Activated CD8-positive, alpha-beta T cell treated with anti-CD3 and anti-CD28 coated beads for 36 hours (primary cell): ENCODE data around the gene USF1. TPM values are rescaled to one million over a fixed set of nuclear protein-coding genes. Genes with fewer than 3 reads are reported as not detected.

ENCODE experiments used
- ATAC-seq: fragments of 200-7000 bp; cut with Tn5 transposase; one replicate; pipeline ENCODE4 v1.10.0; 2021; ENCODE audit warnings: mild to moderate bottlenecking, moderate library complexity
- CTCF ChIA-PET: fragments of 350-600 bp; sonication (Branson Sonifier 250); formaldehyde crosslinking; loops from one replicate; lab custom pipeline; 2021; ENCODE audit warnings: antibody characterized with exemption; lab: Charles Lee
- POLR2A ChIA-PET: fragments of 350-600 bp; sonication (Branson Sonifier 250); formaldehyde crosslinking; loops from one replicate; lab custom pipeline; 2021; ENCODE audit warnings: antibody characterized with exemption; lab: Charles Lee
- DNase-seq: peaks from one replicate; pipeline ENCODE4 v3.0.0-alpha.2; 2020
- H3K27ac Mint-ChIP-seq: one replicate; pipeline ENCODE4 v1.8.0; 2021; ENCODE audit warnings: mild to moderate bottlenecking, mixed read lengths
- H3K27me3 Mint-ChIP-seq: one replicate; pipeline ENCODE4 v1.8.0; 2021; ENCODE audit warnings: mixed read lengths
- H3K36me3 Mint-ChIP-seq: one replicate; pipeline ENCODE4 v1.8.0; 2021; ENCODE audit warnings: low read depth, mixed read lengths
- H3K4me1 Mint-ChIP-seq: one replicate; pipeline ENCODE4 v1.8.0; 2021; ENCODE audit warnings: low read depth, mixed read lengths
- H3K4me3 Mint-ChIP-seq: one replicate; pipeline ENCODE4 v1.8.0; 2021; ENCODE audit warnings: mild to moderate bottlenecking, moderate library complexity, mixed read lengths
- H3K9me3 Mint-ChIP-seq: one replicate; pipeline ENCODE4 v1.8.0; 2021; ENCODE audit warnings: mixed read lengths
- intact Hi-C: fragments of 100-400 bp; cut with micrococcal nuclease; formaldehyde crosslinking; loops from one replicate; pipeline ENCODE4 v1.10.0; 2022
- total RNA-seq, 2 experiments: library from RNA; stranded (reverse); gene quantifications; one replicate each; pipeline ENCODE4 v1.2.3, GENCODE V29; 2021
- TF ChIP-seq, protein P1 (sequence below): fragments of 200-600 bp; IDR thresholded peaks from one replicate; pipeline ENCODE4 v1.8.0; 2022; ENCODE audit warnings: antibody characterized with exemption, mild to moderate bottlenecking

Gene USF1
- total RNA-seq, 2 experiments from 2014 or later, result 50.0 to 52.1 TPM

GRCh38 chr1:161044535-161044907 lies 1.3 kb downstream of the USF1 start:
- CTCF ChIA-PET, result interaction anchor here (1.2 to 7.5 kb wide), 8 partner anchors 15 to 155 kb away, joined by 3 to 79 read pairs (median 9); partner anchors contain the start of genes ARHGAP30, F11R, KLHDC9 and NECTIN4
- H3K9me3 Mint-ChIP-seq, result no peaks in the 10 kb centered on the region
- no peak for DNase-seq
- H3K4me1 Mint-ChIP-seq, result peaks cover 43% of the 10 kb centered on the region
- TF ChIP-seq, protein P1, sequence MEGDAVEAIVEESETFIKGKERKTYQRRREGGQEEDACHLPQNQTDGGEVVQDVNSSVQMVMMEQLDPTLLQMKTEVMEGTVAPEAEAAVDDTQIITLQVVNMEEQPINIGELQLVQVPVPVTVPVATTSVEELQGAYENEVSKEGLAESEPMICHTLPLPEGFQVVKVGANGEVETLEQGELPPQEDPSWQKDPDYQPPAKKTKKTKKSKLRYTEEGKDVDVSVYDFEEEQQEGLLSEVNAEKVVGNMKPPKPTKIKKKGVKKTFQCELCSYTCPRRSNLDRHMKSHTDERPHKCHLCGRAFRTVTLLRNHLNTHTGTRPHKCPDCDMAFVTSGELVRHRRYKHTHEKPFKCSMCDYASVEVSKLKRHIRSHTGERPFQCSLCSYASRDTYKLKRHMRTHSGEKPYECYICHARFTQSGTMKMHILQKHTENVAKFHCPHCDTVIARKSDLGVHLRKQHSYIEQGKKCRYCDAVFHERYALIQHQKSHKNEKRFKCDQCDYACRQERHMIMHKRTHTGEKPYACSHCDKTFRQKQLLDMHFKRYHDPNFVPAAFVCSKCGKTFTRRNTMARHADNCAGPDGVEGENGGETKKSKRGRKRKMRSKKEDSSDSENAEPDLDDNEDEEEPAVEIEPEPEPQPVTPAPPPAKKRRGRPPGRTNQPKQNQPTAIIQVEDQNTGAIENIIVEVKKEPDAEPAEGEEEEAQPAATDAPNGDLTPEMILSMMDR, result no peak
- no peak for ATAC-seq
- intact Hi-C loops, result loop anchor here (5.0 kb wide), 1 partner anchor 42 kb away; no protein-coding TSS in a partner anchor
- H3K36me3 Mint-ChIP-seq, result peaks cover 72% of the 10 kb centered on the region
- H3K27me3 Mint-ChIP-seq, result no peaks in the 10 kb centered on the region
- POLR2A ChIA-PET, result interaction anchor here (0.6 to 4.8 kb wide), 9 partner anchors 12 to 118 kb away, joined by 3 to 99 read pairs (median 22); partner anchors contain the start of genes ARHGAP30, KLHDC9, NIT1 and PFDN2
- H3K27ac Mint-ChIP-seq, result peak overlapping the region; percentile 98
- H3K4me3 Mint-ChIP-seq, result peak overlapping the region; percentile 84

GRCh38 chr1:161039546-161039945 lies 6.2 kb downstream of the USF1 start:
- POLR2A ChIA-PET, result interaction anchor here (1.0 to 2.8 kb wide), 5 partner anchors 9 to 19 kb away, joined by 3 to 7 read pairs (median 3); no protein-coding TSS in a partner anchor
- no peak for DNase-seq
- peaks cover 60% of the 10 kb centered on the region for H3K4me1 Mint-ChIP-seq
- TF ChIP-seq, protein P1, result no peak
- peak overlapping the region; percentile 91 for H3K4me3 Mint-ChIP-seq
- intact Hi-C loops, result no loop called here
- peak overlapping the region; percentile 80 for H3K27ac Mint-ChIP-seq
- no peaks in the 10 kb centered on the region for H3K27me3 Mint-ChIP-seq
- no peaks in the 10 kb centered on the region for H3K9me3 Mint-ChIP-seq
- CTCF ChIA-PET, result interaction anchor here (0.9 to 3.5 kb wide), 8 partner anchors 29 to 205 kb away, joined by 3 to 41 read pairs (median 4); partner anchors contain the start of gene KLHDC9
- peaks cover 63% of the 10 kb centered on the region for H3K36me3 Mint-ChIP-seq
- ATAC-seq, result no peak

DNA sequence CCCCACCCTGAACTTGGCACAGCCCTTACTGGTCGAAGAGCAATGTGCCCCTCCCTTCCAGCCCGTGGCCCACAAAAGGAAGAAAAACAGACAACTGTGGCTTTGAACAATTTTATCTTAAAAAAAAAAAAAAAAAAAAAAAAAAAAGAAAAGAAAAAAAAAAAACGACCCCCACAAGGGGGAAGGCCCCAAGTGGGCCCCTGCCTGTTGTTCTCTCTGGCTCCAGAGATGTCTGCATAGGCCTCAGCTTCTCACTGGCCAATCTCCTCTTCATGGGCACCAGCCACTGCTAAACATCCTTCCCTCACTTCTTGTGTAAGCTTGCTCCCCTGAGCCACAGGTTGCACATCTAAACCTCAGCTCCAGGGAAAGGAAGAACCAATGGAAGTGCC lies 6.6 kb downstream of the USF1 start:
- peaks cover 59% of the 10 kb centered on the region for H3K4me1 Mint-ChIP-seq
- intact Hi-C loops, result no loop called here
- POLR2A ChIA-PET, result interaction anchor here (1.0 to 2.8 kb wide), 7 partner anchors 9 to 60 kb away, joined by 3 to 11 read pairs (median 5); no protein-coding TSS in a partner anchor
- H3K4me3 Mint-ChIP-seq, result peak overlapping the region; percentile 91
- peaks cover 61% of the 10 kb centered on the region for H3K36me3 Mint-ChIP-seq
- no peaks in the 10 kb centered on the region for H3K9me3 Mint-ChIP-seq
- ATAC-seq (no peak), DNase-seq (no peak)
- H3K27me3 Mint-ChIP-seq, result no peaks in the 10 kb centered on the region
- TF ChIP-seq, protein P1, result no peak
- peak overlapping the region; percentile 96 for H3K27ac Mint-ChIP-seq
- CTCF ChIA-PET, result interaction anchor here (0.6 to 3.5 kb wide), 8 partner anchors 31 to 314 kb away, joined by 3 to 41 read pairs (median 4); partner anchors contain the start of gene KLHDC9

DNA sequence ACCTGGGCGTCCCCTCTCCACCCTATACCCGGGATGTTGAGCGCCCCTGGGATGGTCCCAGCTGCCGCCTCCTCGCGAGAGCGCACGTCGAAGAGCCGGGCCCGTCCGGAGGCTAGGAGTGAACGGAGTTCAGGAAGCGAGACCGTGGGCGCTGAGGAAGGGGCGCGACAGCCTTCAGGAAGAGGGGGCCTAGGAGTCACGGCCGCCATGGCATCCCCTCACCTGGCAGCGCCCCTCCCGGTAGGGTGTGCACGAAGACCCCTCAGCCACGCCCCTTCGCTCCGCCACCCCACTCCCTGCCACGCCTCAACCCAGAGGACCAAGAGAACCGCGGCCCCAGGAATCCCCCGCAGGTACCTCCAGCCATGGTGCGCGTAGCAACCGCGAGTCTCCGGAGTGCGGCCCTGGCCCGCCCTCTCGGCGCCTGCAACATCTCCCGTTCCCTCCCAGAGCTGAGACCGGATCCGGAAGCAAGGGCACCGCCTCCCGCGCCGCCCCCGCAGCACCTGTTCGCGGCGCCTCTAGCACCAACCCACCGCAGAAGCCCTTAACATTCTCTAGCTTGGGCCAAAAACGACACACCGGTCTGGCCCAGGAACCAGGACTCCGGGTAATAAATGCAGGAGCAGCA lies 7.1 kb downstream of the USF1 start, which contains the start of gene TSTD1:
Gene TSTD1, minus strand, starts transcription at position 442 of the 631 bp plus-strand sequence. Its CDS starts 75 bp downstream, at position 367.
- POLR2A ChIA-PET, result interaction anchor here (0.8 to 3.0 kb wide), 11 partner anchors 8 to 305 kb away, joined by 3 to 11 read pairs (median 5); partner anchors contain the start of genes ARHGAP30, DEDD and USF1
- H3K4me1 Mint-ChIP-seq, result peaks cover 61% of the 10 kb centered on the region
- intact Hi-C loops, result no loop called here

More for the DNA sequence above, 7.1 kb downstream of the USF1 start, which contains the start of gene TSTD1:
- TF ChIP-seq, protein P1, result no peak
- DNase-seq (peak; percentile 93), ATAC-seq (peak; percentile 85)
- Mint-ChIP-seq H3K27me3 (no peaks in the 10 kb centered on the region), H3K36me3 (peaks cover 64% of the 10 kb centered on the region), H3K27ac (peak within 1 kb of the TSS; percentile 96), H3K9me3 (no peaks in the 10 kb centered on the region), H3K4me3 (peak within 1 kb of the TSS; percentile 91)
- CTCF ChIA-PET, result interaction anchor here (0.6 to 3.5 kb wide), 9 partner anchors 8 to 314 kb away, joined by 3 to 41 read pairs (median 4); partner anchors contain the start of gene KLHDC9
